SH-SY5Y (cell line): ENCODE measurements around the gene ASIC3.

Experiments used
- GATA2 ChIP-seq: IDR thresholded peaks from 2 replicates; pipeline ENCODE4 v1.6.1; 2011; ENCODE audit warnings: mild to moderate bottlenecking, low read depth, low read length
- GATA3 ChIP-seq: IDR thresholded peaks from 2 replicates; pipeline ENCODE4 v1.6.1; 2011; ENCODE audit warnings: low read depth, mild to moderate bottlenecking, low read length, moderate library complexity

DNA sequence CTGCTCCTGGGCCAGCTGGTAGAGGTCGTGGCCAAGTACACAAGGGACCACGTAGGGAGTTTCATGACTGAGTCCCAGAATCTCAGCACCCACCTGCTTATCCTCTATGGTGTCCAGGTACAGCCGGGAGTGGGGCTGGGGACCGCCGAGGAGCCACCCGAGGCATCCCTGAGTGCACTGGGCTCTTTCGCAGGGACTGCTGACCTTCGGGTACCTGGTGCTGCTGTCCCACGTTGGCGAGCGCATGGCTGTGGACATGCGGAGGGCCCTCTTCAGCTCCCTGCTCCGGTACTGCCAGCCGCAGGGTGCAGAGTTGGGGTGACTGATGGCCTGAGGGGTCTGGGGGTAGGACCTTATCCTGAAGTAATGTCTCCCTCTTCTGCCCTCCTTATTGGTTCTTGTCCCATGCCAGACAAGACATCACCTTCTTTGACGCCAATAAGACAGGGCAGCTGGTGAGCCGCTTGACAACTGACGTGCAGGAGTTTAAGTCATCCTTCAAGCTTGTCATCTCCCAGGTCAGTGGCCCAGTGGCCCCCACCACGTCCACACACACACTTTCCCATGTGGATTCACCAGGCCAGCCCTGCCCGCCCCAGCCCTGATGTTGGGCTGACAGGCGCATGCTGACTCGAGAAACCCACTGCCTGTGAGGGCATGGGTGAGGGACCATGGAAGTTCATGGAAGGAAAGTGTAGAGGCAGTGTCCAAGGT lies 13.9 kb upstream of the ASIC3 start:
- TF ChIP-seq GATA3 = no peak
- no peak for TF ChIP-seq GATA2
